ENCODE data around the gene SEPTIN12.

GRCh38 chr16:4811773-4812172 is 23.6 kb upstream of the SEPTIN12 start:
- TF ChIP-seq, protein P1, sequence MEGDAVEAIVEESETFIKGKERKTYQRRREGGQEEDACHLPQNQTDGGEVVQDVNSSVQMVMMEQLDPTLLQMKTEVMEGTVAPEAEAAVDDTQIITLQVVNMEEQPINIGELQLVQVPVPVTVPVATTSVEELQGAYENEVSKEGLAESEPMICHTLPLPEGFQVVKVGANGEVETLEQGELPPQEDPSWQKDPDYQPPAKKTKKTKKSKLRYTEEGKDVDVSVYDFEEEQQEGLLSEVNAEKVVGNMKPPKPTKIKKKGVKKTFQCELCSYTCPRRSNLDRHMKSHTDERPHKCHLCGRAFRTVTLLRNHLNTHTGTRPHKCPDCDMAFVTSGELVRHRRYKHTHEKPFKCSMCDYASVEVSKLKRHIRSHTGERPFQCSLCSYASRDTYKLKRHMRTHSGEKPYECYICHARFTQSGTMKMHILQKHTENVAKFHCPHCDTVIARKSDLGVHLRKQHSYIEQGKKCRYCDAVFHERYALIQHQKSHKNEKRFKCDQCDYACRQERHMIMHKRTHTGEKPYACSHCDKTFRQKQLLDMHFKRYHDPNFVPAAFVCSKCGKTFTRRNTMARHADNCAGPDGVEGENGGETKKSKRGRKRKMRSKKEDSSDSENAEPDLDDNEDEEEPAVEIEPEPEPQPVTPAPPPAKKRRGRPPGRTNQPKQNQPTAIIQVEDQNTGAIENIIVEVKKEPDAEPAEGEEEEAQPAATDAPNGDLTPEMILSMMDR (IDR thresholded peaks at IDR 0.05) = no peak
- TF ChIP-seq POLR2A (IDR thresholded peaks at IDR 0.05) (no peak), POLR2AphosphoS5 (IDR thresholded peaks at IDR 0.05; ENCODE audit: insufficient read depth in 1 of 2, low read depth in 1 of 2) (no peak)

Data from vagina (tissue), 2 donors.